HG03280 (cell line): ENCODE measurements around the gene PI4KA.
A peak's percentile ranks its signal among the peaks of the same experiment; 100 is the strongest.

Experiments
- ATAC-seq: cut with Tn5 transposase; IDR thresholded peaks from one replicate; pipeline ENCODE4 v1.9.1; 2021; ENCODE audit warnings: mild to moderate bottlenecking, moderate library complexity; ENCODE audit not compliant: unreplicated experiment

The PI4KA gene

DNA sequence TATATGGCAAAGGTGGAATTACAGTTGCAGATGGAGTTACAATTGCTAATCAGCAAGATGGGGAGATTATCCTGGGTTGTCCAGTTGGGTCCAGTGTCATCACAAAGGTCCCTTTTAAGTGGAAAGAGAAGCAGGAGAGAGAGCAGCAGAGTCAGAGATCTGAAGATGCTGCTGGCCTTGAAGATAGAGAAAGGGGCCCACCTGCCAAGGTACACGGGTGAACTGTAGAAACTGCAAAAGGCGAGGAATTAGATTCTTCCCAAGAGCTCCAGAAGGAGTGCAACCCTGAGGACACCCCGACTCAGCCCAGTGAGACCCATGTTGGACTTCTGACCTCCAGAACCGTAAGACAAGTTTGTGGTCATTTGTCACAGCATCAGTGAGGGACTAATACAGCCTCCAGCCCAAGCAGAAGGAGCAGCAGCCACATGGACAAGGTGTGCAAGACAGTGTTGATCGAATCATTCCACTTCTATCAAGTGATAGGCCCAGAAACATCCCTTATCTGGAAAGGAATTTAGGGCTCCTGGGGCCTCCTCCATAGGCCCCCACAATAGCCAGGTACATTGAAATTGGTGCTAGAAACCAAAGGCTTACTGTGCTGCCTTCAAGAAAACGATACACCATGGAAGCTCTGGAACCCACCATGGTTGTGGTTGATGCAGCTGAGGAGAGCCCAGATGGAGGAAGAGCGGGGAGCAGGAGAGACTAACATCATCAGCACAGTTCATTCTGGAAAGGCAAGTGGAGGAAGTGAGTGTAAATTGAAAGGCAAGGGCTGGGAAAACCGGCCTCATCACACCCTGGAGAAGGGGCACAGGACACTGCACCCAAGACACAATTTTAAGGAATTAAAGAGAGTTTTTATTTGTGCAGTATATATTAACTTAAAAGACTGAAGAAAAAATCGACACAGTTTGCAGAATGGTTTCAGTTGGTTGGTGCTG is 23.5 kb upstream of the PI4KA start:
- no peak for ATAC-seq

GRCh38 chr22:20881231-20881630 is 22.6 kb upstream of the PI4KA start:
- ATAC-seq, result no peak

- no peak for ATAC-seq
Measured at GRCh38 chr22:20877715-20878114, 19.1 kb upstream of the PI4KA start.

DNA sequence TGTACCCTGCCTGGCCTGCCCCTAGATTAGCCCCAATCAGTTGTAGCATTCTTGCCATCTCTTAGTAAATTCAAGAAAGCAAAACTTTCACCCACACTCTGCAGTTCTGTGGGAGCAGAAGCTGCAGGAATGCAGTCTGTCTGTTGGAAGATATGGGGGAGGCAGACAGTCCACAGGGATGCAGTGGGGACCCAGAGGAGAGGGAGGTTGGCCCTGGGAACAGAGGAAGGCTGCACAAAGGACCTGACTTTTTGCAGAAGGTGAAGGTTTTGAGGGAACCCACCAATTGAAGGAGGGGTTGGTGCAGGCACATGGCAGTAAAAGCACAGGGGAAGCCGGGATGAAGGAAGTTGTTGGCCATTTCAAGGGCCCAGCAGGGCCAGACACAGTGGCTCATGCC is 16.7 kb upstream of the PI4KA start:
- no peak for ATAC-seq

DNA sequence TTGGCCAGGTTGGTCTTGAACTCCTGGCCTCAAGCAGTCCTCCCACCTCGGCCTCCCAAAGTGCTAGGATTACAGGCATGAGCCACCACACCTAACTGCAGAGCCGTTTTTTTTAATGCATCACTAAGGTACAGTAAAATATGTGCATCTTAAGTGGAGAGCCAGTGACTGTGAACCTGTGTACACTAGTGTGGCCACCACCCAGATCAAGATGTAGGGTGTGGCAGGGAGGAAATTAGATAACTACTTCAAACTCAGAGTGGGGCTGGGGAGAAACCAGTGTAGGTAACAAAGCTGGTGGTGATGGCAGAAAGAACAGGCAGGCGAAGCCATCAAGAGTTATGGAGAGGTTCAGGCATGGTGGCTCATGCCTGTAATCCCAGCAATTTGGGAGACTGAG is 14.6 kb upstream of the PI4KA start:
- no peak for ATAC-seq

- no peak for ATAC-seq
Measured at GRCh38 chr22:20869234-20869633, 10.6 kb upstream of the PI4KA start.

- ATAC-seq, result no peak
Measured at GRCh38 chr22:20868025-20868962, 9.7 kb upstream of the PI4KA start.

- ATAC-seq, result no peak
Measured at GRCh38 chr22:20867179-20868024, 8.8 kb upstream of the PI4KA start.

DNA sequence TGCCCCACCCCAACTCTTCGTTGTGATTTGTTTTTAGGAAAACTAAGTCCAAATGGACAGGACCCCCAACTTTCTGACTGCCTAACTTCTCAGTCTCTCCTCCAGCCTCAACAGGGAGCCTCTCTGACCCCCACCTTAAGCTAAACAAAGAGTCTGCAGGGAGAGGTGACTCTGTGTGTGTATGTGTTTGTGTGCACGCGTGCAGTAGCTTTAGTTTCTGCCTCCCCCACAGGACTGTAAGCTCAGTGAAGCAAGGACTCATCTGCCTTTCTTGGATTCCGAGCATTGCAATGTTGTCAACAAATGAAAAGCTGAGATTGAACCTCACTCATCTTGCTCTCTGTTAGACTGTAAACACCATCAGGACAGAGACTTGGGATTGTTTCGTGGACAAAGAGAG is 8.1 kb upstream of the PI4KA start:
- ATAC-seq, result no peak

DNA sequence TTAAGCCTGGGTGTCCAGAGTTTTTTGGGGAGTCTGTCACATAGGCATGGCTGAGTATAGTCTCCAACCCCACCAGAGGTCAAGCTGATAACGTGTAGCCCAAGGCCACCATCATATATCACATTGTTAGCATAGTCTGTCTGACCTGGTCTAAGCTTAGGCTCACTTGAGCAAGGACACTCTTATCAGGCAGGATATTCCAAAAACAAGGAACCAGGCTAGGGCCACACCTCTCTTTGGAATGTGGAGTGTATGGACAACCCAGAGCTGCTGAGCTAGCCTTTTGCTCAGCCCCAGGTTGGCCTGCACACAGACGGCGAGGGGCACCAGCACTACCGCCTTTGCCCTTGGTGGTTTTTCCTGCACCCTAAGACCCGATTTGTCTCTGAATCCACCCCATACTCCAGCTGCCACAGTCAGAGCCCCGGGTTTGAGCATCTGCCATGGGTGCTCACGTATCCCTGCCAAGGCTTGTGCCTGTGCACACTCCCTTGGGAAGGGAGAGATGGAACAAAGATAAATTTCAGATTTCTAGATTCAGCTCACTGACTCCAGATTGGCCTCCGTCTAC is 7.3 kb upstream of the PI4KA start:
- no peak for ATAC-seq

DNA sequence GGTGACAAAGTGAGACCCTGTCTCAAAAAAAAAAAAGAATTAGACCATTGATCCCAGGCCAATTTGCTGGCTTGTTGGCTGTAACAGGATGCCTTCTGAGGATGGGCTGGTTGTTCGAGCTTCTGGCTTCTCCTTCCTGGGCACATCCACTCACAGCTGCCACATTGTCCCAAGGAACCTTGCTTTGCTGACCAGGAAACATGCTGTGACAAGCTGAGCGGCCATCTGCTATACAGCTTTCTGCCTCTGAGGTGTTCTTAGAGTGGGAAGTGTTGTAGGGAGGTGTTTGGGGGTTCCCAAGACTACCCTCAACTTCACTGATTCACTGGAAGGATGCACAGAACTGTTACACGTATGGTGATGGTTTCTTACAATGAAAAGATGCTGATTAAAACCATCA is 6.7 kb upstream of the PI4KA start:
- ATAC-seq, result no peak

DNA sequence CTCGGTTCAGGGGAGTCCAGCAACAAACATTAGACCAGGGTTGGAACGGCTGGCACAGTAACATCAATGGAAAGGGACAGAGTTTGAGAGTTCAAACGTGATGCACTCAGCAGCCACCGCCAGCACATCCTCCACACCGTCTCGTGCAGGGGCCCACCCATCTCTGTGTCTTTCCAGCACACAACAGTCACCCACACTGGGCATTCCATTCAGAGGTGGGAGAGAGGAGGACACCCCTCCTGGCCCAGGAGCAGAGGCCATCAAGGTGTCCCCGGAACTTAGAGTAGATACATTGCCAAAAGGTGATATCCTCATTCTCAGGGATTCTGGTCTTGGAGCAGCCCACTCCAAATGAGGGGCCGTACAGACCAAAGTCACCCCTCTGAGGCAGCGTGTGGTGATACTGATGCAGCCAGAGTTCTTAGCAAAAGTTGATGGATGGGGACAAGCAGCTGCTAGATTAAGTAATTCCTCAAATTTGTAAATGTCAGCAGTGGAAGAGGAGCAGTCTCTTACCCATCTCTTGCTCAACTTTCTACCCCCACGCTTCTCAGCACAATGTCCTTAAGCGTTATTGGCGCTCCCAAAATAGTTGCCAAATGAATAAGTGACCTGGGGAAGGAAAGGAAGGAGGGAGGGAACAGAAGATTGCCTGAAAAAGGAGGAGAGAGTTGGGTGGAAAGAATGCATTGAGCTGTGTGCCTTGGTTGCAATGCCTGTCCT is 5.7 kb upstream of the PI4KA start:
- ATAC-seq, result no peak

- ATAC-seq, result no peak
Measured at GRCh38 chr22:20863366-20863765, 4.8 kb upstream of the PI4KA start.

DNA sequence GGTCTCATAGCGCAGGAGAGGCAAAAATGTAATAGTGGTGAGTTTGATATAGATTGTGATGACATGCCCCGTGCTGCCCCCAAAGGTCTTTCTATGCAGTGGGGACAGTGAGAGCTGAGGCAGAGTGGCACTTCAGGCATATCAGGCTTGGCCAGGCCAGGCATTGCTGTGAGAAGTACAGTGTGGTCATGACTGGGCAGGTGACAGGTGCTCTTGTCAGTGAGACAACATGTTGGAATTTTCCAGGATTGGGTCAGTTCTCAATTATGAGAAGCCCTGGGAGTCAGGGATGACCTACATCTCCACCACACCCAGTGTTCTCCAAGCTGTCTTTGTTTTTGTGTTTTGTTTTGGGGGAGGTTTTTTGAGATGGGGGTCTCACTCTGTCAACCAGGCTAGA is 3.9 kb upstream of the PI4KA start:
- no peak for ATAC-seq

GRCh38 chr22:20859615-20860014 is 1.0 kb upstream of the PI4KA start:
- ATAC-seq, result no peak

- peak; percentile 54 for ATAC-seq
Measured at GRCh38 chr22:20857838-20858614, 585 bp downstream of the PI4KA start.

DNA sequence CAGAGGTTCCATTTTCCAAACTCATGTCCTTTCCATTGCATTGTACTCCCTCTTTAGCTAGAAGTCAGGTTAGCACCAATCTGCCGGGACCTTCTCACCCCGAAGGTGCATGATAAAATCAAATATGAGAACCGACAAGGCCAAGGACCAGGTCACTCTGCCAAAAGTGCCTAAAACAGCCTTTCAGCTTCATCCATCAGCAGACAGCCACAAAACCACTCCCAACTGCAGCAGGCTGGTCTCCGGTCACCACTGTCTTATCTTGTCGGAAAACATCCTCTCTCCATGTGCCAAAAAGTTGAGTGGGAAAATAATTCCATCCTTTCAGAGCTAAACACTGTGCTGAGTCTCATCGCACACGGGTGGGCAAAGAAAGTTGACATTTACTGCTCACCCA is 1.4 kb downstream of the PI4KA start:
- ATAC-seq, result no peak

- no peak for ATAC-seq
Measured at GRCh38 chr22:20853236-20853660, 5.4 kb downstream of the PI4KA start.

- no peak for ATAC-seq
Measured at GRCh38 chr22:20852503-20852902, 6.1 kb downstream of the PI4KA start.
